MV-4-11 (cell line): ENCODE data around the gene CIB1.

ENCODE experiments used
- DNase-seq: peaks from one replicate; lab custom pipeline; 2025; lab: John Stamatoyannopoulos, UW

Gene CIB1

GRCh38 chr15:90240856-90241255 is 7.1 kb upstream of the CIB1 start:
- no peak for DNase-seq

DNA sequence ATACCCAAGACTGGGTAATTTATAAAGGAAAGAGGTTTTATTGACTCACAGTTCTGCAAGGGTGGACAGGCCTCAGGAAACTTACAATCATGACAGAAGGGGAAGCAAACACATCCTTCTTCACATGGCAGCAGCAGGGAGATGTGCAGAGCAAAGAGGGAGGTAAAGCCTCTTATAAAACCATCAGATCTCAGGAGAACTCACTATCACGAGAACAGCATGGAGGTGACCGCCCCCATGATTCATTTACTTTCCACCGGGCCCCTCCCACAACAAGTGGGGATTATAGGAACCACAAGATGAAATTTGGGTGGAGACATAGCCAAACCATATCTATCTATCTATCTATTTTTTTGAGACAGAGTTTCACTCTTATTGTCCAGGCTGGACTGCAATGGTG is 5.6 kb upstream of the CIB1 start:
- peak; percentile 44 for DNase-seq

DNA sequence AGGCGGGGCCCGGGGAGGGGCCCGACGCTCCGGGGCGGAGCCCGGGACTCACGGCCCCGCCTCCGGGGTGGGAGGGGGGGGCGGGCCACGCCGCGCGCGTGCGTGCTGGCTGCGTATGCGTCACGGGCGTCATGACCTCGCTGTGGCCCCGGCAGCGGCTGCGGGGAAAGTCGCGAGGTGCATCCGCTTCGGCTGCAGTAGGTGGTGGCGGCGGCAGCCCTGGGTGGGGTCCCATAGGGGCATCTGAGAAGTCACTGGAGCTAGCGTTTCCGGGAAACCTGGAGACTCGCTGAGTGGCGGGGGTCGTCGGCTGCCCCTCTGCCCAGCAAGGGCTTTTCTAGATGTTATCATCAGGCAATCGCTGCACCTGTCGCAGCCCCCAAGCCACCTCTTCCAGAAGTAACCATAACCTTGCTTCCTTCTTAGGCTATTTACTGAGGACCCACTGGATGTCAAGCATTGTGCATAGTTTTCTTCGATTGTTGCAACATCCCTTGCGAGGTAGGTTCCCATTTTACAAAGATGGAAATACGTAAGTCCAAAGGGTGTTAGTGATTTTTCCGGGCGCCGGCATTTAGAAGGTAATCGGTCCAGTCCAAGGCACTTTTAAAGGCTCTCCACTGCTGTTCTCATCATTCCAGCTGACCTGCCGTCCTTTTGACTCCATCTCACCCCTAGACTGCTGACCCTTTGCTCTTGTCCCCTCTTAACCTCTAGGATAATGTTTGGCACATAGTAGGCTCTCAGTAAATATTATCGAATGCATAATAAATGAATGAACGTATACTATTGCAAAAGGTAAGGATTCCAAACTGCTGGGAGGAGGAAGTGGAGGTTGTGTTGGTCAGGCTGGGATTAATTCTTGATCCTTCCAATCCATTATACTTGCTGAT is 601 bp upstream of the CIB1 start, which contains the start of gene GDPGP1:
Gene GDPGP1 (plus strand): TSS at position 114 of the 893 bp plus-strand sequence. CDS start 6,700 bp downstream, outside the sequence.
- peak; percentile 30 for DNase-seq

- no peak for DNase-seq
These were observed 777 bp downstream of the CIB1 start for GRCh38 chr15:90232941-90233386.

DNA sequence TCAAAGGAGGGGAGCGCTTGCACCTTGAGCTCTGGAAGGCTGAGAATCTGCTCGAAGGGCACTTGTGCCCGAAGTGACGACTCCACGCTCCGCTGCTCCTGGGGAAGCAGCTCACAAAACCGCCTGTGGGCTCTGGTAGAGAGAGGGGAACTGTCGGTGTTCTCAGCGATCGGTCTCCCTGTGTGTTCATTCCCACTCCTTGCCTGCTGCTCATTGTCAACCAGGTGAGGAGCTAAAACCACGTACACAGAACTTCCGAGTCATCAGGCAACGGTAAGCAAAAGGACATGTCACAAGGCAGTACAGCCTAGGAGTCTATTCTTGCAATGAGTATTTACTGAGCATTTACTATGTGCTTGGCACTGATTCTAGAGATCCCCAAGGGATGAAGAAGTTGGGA is 1.5 kb downstream of the CIB1 start:
- DNase-seq = no peak

GRCh38 chr15:90231028-90232017 is 2.4 kb downstream of the CIB1 start:
- DNase-seq = peak; percentile 85

DNA sequence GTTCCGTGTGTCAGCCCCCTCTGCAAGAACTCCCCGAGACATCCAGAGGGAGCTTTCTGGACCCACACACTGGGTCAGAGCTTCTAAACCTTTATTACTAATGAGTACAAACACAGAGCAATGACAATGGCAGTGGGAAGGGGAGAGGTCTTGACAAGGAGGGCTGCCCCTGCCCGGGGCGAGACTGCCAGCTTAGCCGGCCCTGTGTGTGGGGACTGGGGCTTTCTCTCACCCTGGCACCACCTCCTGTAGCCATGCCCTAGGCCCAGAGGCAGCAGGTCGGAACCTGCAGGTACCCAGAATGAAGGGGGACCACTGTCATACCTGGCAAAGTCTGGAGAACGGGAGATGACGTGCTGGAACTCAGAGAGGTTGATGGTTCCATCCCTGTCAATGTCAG is 3.1 kb downstream of the CIB1 start:
- DNase-seq = no peak

GRCh38 chr15:90230071-90230494 is 3.7 kb downstream of the CIB1 start:
- DNase-seq = no peak

GRCh38 chr15:90228960-90229359 is 4.8 kb downstream of the CIB1 start:
- DNase-seq = no peak

DNA sequence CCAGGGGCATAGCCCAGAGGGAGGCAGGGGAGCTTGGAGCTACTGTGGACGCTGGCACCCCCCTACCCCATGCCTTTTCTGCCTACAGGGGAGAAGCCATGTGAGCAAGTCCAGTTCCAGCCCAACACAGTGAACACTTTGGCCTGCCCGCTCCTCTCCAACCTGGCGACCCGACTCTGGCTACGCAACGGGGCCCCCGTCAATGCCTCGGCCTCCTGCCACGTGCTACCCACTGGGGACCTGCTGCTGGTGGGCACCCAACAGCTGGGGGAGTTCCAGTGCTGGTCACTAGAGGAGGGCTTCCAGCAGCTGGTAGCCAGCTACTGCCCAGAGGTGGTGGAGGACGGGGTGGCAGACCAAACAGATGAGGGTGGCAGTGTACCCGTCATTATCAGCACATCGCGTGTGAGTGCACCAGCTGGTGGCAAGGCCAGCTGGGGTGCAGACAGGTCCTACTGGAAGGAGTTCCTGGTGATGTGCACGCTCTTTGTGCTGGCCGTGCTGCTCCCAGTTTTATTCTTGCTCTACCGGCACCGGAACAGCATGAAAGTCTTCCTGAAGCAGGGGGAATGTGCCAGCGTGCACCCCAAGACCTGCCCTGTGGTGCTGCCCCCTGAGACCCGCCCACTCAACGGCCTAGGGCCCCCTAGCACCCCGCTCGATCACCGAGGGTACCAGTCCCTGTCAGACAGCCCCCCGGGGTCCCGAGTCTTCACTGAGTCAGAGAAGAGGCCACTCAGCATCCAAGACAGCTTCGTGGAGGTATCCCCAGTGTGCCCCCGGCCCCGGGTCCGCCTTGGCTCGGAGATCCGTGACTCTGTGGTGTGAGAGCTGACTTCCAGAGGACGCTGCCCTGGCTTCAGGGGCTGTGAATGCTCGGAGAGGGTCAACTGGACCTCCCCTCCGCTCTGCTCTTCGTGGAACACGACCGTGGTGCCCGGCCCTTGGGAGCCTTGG is 5.6 kb downstream of the CIB1 start:
- no peak for DNase-seq

GRCh38 chr15:90227336-90227735 is 6.4 kb downstream of the CIB1 start:
- DNase-seq = no peak

DNA sequence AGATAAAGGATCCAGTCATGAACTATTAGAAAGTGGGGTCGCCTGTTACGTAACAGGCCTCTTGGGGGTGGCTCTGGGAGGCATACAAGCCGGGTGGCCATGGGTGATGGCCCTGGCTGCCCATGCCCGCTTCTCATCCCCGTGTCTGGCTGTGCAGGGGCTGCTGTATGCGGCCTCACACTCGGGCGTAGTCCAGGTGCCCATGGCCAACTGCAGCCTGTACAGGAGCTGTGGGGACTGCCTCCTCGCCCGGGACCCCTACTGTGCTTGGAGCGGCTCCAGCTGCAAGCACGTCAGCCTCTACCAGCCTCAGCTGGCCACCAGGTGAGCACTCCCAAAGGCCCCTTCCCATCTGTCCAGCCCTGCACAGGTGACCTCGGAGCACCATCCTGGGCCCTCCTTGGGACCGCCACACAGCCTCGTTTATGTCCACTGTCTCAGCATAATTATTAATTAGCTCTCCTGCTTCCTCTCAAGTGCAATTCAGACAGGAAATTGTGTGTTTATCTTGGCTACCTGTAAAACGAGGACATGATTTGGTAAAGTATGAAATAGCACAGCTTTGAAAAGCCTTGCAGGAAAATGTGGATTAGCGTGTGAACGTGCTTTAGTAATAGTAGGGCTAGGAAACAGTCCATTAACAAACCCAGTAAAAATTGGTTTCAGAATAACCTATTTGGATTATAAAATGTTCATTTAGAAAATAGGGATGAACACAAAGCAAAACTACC is 8.1 kb downstream of the CIB1 start:
- DNase-seq = no peak

DNA sequence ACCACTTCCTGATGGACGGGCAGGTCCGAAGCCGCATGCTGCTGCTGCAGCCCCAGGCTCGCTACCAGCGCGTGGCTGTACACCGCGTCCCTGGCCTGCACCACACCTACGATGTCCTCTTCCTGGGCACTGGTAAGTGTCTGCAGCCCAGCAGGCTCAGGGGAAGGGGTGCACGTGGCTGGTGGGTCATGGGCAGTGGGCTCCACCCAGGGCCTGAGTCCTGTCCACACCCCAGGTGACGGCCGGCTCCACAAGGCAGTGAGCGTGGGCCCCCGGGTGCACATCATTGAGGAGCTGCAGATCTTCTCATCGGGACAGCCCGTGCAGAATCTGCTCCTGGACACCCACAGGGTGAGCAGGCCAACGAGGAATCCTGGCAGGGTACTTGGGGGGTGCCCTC is 8.7 kb downstream of the CIB1 start:
- DNase-seq = no peak

DNA sequence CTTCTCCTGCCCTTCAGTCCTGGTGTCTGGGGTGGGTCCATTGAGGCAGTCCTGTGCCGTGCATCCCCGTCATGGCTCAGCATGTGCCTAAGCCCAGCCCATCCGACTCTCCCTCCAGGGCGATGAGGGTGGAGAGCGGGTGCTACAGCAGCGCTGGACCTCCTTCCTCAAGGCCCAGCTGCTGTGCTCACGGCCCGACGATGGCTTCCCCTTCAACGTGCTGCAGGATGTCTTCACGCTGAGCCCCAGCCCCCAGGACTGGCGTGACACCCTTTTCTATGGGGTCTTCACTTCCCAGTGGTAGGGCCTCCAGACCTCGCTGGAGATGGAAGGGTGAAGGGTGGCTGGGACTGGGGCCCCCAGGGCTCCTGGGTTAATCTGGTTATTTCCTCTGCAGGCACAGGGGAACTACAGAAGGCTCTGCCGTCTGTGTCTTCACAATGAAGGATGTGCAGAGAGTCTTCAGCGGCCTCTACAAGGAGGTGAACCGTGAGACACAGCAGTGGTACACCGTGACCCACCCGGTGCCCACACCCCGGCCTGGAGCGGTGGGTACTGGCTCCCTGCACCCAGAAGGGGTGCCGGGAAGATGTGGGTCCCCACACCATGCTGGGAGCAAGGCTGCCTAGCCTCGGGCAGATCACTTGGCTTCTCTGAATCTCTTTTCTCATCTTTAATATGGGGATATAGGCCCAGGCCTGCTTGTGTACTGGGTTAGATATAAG is 10.1 kb downstream of the CIB1 start:
- DNase-seq = no peak

DNA sequence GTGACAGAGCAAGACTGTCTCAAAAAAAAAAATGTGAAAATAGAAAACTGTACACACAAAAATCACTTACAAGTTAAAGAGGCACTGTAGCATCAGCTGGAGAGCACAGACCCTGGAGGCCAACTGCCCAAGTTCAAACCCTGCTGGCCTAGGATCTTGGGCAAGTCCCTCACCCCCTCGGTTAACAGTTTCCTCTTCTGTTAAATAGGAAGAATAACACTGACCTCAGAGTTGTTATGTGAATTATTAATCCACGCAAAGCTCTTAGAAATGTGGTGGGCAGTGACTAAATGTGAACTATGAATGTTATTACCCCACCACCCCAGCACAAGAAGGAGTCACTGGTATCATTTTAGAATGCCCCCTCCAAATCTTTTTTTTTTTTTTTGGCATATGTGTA is 11.2 kb downstream of the CIB1 start:
- DNase-seq = no peak

DNA sequence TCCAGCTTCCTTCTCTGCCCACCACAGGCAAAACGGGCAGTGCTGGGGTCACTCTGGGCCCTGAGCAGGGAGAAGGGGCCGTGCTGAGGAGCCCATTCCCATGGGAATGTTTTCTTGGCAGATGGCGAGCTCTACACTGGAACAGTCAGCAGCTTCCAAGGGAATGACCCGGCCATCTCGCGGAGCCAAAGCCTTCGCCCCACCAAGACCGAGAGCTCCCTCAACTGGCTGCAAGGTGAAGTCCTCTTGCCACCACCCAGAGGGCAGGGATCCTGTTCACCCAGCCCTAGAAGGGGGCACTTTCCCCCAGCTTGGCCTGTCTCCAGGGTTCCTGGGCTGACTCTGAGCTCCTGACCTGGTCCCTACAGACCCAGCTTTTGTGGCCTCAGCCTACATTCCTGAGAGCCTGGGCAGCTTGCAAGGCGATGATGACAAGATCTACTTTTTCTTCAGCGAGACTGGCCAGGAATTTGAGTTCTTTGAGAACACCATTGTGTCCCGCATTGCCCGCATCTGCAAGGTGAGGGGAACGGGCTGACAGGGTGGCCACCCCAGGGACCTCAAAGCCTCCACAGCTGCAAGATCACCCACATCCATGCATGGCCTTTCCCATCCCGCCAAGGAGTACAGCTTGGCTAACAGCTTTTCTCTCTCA is 12.4 kb downstream of the CIB1 start:
- peak; percentile 44 for DNase-seq

DNA sequence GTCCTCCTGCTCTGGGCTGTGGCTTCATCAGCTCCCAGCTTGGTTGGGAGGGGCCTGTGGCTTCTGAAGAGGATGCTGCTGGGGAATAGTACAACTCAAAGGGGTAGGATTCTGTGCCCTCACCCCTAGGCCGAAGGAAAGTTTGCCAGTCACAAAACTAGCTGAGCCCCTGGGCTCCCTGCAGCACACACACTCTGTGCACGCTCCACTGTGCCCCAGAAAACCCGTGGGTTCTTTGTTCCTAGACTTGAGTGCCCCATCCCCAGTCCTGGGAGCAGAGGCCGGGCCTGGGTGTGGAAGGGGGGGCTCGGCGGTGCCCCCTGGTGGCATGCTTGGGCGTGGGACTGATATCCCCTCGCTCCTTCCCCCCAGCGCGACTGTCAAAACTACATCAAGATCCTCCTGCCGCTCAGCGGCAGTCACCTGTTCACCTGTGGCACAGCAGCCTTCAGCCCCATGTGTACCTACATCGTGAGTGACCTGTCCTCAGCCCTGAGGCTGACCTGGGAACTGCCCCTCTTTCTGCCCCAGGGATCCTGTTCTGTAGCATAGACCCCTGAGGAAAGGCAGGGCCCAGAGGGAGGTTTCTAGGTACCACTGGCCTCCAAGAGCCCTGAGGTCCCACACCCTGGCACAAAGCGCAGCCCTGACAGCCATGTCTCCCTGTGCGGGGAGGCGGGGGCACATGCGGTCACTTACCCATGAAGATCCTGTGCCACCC is 14.2 kb downstream of the CIB1 start:
- peak; percentile 25 for DNase-seq

DNA sequence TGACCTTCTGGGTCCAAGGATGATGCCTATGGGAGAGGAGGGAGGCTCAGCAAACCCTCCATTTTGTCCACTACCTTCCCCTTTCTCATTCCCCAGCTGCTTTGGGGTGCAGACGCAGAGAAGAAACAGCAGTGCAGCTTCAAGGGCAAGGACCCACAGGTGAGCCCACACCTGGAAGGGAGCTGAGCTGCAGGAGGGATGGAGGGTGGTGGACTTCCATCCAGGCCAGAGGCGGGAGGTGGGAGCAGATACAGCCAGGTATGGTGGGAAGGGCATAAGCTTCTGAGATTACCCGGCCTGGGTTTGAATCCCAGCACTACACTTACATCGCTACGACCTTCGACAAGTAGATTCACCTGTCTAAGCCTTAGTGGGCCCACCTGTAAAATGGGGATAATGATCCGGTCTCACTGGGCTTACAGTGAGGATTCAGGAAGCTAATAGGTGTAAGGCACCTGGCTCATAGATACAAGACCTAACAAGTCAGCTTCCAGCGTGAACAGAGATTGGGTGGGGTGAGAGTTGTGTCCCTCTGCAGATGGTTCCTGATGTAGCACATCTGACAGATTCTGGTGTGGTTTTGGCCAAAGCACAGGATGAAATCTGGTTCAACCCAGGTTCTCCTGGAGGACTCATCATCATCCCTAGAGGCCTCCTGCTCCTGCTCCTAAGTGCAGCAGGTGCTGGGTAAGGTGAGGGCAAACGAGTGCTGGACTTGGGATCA is 15.9 kb downstream of the CIB1 start:
- no peak for DNase-seq
